NCI-H2171 (cell line): Measurements from ENCODE around the gene HTR1B.

Source experiments
- DNase-seq: peaks from one replicate; lab custom pipeline; 2025; lab: John Stamatoyannopoulos, UW

The HTR1B gene, protein sequence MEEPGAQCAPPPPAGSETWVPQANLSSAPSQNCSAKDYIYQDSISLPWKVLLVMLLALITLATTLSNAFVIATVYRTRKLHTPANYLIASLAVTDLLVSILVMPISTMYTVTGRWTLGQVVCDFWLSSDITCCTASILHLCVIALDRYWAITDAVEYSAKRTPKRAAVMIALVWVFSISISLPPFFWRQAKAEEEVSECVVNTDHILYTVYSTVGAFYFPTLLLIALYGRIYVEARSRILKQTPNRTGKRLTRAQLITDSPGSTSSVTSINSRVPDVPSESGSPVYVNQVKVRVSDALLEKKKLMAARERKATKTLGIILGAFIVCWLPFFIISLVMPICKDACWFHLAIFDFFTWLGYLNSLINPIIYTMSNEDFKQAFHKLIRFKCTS

DNA sequence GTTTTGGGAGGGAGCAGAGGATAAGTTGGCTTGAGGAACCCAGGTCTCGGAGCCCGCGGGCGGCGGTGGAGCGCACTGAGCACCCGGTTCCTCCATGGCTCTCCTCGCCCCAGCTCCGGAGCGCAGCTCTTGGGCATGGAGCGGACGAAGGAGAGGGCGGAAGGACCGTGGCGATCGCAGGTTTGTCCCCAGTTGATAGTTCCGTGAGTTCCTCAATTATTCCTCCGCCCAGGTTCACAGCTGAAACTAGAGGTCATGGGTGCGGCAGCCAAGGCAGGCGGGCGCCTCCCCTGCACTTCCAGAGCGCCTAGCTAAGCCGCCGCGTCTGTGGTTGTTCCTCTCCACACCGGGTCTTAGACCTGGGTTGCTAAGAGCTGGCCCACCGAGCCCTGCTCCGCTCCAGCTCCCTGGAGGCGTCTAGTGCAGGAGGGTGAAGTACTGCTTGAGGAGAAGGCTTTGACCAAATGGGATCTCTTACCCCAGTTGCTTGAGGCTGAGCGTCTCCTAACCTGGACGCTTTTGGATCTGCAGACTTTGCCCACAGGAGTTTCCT is at the start of gene HTR1B:
TSS of gene HTR1B (minus strand) at position 184 of the 553 bp plus-strand sequence. CDS start at position 96, 88 bp downstream.
- no peak for DNase-seq

DNA sequence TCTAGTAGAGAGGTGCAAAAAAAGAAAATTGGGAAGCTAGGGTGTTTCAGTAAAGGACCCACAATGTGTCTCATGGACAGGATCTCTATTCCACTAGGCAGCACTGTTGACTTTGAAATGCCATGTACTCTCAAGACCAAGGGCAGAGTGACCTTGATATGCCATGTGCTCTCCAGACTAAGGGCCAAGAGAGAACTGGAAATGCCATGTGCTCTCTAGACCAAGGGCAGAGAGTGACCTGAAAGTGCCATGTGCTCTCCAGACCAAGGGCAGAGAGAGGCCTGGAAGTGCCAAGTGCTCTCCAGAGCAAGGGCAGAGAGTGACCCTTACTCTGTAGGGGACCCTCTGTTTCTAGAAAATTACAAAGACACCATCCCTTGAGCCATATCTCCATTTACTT is 49.3 kb upstream of the HTR1B start:
- no peak for DNase-seq

DNA sequence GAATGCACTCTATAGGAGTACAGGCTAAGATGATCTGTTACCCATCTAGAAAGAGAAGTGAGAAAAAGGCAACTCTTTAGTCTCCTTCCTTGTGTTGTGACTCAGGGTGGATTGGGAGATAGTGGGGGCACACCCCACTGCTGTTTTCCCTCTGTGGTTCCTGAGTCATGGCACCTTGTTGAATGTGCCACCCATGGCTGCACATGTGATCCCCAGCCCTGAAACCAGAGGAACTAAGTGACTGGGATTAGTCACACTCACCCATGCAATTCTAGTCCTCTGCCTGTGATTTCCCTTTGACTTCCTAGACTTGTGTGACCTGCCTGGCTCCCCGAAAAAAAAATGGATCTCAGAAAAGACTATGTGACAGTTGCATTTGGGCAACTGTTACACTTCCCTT is 48.6 kb upstream of the HTR1B start:
- DNase-seq, result no peak

DNA sequence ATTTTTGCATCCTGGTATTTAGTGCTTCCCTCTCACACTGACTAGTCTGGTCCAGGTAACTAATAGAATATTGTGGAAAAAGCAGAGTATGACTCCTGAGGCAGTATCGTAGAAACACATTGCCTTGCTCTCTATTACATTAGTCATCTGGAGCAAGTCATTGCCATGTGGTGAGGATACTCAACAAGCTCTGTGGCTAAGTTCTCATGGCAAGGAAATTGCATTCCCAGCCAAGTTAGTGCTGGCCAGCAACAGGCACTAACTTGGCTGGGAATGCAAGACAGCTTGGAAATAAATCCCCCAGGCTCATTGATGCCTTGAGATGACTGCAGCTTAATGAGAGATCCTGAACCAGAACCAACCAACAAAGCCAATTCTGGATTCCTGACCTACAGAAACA is 39.7 kb upstream of the HTR1B start:
- DNase-seq, result no peak

DNA sequence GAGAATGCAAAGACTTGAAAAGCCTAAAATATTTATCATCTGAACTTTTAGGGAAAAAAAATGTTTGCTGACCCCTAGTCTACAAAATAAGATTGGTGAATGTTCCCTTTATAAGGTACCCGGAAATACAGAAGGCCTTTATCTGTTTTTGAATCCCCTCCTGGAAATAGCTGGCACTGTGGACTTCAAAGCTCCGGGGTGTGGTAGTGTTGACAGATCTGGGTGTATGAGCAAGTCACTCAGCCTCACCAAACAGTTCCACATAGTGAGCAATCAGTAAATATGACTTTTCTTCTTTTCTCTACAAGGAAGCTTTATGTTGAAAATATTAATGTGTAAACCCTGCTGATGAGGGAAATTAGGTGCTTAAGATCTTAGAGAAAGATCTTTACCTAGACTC is 29.2 kb upstream of the HTR1B start:
- no peak for DNase-seq

DNA sequence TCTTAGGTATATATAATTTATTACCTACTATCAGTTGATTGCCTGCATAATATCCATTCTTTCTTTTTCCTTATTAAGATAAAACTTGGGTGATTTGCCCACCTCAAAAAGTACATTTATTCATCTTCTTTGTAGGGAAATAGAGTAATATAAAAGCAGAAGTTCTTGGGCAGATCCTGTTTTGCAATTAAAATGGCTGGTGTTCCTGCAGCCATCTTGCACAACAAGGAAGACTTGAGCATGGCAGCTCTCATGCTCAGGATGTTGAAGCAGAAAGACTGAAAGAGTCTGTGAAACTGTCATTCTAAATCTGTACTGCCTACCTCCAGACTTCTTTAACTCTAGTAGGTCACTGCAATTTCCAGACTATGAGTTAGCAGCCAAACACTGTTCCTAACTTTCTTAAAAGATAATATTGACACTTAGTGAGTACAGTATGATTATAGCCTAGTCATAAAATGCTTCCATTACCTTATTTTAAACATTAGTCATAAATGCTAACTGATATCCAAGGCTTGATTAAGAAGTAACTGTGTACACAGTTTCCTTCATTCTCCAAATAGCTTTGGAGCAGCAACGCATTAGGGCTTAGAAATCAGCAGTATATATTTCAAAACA is 24.6 kb upstream of the HTR1B start:
- DNase-seq, result no peak

DNA sequence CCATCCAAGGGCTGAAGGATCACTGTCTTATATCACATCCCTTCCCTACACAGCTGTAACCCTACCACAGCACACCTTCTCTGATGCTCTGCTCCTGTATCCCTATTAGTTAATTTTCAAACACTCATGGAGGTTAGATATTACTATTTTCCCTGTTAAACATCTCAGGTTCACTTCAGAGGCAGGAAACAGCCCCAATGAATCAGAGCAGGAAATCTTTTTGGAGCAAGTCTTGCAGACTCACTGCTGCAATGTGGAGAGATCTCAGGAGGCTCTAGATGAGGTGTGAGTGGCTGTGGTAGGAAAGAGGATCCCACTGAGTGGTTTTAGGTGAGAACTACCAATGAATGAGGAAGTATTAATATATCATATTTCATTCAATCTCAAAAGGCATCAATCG is 19.7 kb upstream of the HTR1B start:
- DNase-seq, result no peak

DNA sequence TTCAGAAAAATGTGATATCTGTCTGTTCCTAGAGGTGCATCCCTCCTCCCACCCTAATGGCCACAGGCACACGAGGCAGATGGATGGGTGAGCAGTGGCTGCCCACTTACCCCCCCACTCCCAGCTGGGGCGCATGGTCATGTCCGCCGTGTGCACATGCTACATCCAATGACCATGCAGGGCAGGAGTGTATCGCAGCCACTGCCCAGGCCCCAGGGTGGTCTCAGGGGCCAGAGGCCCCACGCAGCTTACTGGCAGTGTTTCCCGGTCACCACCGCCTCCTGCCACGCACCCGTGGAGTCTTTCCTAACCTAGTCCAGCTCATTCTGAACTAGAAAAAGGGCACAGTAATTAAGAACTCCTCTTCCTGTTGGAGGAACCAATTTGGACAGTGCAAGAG is 11.7 kb upstream of the HTR1B start:
- DNase-seq, result no peak

DNA sequence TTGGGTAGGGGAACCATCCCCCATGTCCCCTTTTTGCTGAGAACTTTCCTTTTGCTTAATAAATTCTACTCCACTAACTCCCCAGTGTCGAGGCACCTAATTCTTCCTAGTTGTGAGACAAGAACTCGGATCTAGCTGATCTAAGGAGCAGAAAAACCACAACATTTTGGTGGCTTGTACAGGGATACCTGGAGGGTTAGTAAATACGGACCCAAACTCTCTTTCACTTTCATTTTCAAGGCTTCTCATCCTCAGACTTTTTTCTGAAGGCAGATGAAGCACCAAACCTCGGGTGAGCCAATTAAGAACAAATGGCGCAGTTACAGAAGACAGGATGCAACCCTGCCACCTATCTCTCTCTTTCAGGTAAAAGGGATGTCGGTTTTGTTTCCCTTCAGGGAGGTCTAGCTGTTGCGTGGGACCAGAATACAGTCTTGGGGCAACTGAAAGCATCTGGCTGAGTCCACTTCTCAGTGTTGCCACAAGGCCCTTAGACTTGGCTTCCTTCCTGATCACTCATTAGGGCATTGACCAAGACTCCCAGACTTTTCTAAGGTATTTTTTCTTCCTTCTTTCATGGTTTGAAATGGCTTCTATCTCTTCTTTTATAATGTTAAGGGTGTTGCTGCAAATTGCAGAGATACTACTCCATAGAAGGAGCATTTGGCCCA is 11.1 kb upstream of the HTR1B start:
- DNase-seq, result no peak

DNA sequence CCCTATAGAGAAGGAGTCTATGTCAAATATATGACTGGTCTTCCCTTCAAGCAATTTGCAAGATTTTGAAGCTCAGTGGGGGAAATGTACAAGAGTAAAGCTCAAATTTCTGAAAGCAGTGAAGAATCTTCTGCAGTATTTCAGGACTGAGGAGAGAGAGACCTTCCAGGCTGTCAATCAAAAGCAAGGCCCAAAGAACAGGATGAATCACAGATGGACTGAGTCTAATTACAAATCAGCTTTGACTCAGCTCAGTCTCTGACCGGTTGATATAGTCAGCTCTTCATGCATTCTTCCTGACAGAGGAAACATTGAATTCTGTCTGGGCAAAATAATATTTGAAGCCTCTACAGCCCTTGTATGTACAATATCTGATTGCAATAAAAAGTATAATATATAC is 7.7 kb upstream of the HTR1B start:
- no peak for DNase-seq

DNA sequence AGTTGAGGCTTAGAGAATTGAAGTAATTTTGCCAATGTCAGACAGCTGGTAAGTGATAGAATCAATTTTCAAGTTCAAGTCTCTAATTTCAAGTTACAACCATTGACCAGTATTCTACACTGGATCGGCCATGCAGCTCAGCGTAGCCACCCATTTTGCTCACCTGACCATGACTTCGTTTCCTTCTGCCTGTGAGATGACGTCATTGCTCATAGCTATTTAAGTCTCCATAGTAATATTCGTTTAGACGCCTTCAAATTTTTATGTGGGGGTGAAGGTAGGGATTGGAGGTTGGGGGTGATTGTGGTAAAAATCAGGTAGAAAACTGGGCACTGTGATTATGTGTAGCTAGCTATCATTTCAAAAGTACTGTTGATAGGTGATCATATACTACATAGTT is 5.6 kb upstream of the HTR1B start:
- DNase-seq, result no peak

DNA sequence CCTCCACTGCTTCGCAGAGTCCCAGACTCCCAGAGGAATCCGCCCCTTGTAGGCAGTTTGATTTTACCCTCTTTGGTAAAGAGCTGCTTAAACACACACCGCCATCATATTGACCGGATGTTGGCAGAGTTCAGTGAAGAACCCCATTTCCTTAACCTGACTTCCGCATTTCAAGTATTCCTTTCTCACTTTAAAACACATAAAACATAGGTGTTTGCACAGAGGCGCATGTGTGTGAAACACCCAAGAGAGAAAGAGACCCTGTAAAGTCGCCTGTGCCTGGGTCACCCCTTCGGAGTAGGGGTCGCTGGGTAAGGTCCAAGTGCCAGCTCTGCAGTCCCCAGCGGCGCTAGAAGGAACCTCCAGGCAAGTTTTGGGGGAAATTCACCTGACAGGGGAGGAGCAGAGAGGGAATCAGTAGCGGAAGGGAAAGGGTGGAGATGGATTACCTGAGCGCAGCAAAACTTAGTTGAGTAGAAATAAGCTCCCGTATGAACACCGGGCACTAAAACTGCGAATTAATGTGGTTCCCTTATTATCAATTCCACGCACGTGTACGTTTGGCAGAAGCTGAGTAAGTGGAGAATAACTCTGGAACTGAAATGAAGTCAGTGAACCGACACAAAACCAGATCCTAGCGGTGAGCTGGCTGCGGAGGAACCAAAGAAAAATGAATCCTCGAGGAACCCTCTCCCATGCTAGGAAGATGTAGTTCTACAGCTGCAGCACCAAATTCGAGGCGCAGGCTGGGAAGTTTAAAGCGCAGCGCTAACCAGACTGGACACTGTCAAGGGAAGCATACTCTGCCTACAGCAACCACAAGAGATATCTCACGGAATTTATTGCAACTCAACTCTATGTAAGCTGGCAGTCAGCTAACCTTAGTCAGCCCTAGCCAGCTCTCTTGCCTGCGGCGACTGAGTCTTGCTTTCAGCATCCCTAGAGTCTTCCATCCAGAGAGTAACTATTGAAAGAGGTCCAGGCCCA is 3.5 kb upstream of the HTR1B start:
- DNase-seq, result no peak

DNA sequence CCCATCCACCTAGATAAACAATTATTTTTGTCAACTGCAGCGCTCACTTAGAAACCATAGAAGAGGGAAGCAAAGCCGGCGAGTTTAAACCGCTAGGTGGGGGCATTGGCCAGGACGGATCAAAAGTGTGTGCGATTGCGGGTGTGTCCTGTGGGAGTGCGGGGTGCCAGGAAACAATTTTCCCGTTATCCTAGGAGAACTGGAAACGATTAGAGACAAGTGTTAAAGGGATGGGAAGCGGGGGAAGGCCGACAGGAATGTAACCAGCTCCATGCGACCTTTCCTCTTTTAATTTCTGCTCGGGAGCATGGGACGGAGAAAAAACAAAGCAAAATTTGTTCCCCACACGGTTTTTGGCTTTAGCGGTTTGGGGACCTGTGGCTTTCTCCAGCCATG is 2.8 kb upstream of the HTR1B start:
- DNase-seq, result no peak

DNA sequence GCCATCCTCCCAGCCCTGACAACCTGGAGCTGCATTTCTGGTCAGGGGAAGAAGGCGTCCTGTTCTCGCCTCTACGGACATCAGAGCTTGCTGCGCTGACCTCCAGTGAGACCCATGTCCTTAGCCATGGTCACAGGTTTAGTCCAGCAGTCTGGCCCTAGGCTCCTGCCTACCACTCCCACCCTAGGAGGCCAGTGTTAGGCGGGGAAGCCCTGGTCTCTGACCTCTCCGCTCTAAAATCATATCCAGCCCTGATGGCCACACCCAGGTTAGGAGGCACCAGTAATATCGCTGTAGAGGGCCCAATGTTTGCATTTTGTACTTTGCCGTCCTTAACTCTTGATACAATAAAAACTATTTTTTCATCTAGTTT is 1.2 kb upstream of the HTR1B start:
- no peak for DNase-seq

DNA sequence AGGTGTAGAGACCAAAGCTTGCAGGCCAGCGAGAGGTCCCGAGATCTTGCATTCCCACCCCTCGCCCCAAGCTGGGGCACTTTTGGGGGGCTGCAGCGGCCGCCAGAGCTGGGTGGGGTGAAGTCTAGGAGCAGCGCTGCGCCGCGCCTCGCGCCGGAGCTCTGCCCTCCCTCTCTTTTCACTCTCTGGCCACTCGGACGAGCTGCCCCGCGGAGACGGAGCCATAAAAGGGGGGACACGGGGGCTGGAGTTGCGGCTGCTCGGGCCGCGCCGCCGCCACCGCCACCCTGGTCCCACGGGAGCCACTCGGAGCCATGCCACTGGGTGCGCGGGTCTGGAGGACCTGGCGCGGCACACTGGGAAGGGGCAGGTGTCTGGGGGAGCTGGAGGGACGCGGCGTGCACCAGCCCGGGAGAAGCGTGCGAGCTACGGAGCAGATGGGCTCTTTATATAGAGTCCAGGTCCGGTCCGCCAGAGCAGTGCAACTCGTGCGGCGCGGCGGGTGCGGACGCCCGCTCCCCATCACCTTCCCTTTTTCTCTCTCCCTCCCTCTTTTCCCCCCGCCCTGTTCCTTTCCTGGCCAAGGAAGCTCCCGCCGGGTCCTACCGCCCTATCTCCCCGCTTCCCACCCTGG is 687 bp upstream of the HTR1B start:
- DNase-seq, result no peak

DNA sequence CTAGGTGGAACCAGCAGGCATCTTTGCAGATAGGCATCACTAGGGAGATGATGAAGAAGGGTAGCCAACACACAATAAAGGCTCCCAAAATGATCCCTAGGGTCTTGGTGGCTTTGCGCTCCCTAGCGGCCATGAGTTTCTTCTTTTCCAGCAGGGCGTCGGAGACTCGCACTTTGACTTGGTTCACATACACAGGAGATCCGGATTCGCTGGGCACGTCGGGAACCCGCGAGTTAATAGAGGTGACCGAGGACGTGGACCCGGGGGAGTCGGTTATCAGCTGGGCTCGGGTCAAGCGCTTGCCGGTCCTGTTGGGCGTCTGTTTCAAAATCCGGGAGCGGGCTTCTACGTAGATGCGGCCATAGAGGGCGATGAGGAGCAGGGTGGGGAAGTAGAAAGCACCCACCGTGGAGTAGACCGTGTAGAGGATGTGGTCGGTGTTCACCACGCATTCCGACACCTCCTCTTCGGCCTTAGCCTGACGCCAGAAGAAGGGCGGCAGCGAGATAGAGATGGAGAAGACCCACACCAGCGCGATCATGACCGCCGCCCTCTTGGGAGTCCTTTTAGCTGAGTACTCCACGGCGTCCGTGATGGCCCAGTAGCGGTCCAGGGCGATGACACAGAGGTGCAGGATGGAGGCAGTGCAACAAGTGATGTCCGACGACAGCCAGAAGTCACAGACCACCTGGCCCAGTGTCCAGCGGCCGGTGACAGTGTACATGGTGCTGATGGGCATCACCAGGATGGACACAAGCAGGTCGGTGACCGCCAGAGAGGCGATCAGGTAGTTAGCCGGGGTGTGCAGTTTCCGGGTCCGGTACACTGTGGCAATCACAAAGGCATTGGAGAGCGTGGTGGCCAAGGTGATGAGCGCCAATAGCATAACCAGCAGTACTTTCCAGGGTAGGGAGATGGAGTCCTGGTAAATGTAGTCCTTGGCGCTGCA is 658 bp downstream of the HTR1B start:
- DNase-seq, result no peak

DNA sequence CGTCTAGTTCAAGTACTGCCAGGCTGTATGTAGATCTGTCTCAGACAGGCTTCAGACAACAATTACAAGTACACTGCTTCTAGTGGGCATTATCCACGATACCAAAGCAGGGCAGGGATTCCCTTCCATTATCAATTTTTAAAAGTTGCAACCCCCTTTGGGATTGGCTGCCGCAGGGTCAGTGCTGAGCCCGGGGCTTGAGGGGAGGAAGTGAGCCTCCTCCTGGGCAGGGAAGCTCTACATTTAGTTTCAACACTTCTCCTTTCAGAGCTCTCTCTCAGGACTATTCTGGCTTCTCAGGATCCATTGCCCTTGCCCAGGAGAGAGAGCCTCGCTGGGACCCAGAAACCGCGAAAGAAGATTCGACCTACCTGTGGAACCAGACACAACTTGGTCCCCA is 1.5 kb downstream of the HTR1B start:
- DNase-seq, result no peak

DNA sequence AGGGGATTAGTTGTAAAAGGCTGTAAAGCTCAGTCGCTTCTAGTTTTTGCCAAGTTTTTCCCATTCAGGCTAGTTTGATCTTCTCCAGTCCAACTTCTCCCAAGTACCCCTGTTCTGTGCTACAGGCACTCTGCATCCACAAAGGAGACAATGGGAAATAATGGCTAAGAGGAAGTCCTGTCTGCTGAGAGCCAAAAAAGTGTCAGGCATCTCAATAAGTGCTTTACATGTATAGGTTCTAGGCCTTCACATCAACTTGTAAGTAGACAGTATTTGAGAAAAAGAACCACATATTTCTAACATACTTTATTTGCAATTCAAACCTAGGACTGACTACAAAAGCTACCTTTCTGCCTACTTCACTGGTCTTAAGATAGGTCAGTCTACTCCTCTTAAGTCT is 4.9 kb downstream of the HTR1B start:
- DNase-seq, result no peak

DNA sequence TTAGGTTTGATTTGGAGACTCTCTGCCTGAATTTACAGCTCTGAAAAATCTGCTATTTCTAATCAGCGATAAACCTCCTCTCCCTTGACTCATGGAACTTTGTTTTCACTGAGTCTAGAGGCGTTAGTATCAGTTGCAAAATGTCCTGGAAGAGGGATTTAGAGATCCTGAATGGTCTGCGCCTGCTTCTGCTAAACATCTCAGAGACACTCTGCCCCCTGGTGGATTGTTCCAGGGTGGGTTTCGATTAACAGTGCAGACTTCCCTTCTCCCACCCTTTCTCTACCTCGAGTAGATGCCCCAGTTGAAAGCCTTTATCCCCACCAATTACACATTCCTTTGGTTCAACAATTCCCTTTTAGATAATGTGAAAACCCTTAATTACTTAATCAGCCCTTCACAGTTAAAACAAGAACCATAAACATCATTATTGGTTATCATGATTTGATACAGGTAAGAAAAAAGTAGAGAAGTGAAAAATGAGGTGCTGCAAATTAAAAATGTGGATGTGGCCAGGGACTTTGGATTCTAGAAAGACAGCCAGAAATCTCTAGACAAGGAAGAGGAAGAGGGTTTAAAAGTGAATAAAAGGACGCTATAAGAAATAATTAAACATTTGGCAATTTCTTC is 5.5 kb downstream of the HTR1B start:
- DNase-seq, result peak; percentile 12
